GM18517 (cell line): ENCODE results near the gene NDUFAF2.
"Not testable (repeated sequence)": the region's sequence is repeated elsewhere in the genome, so short reads cannot be mapped to it uniquely, and the experiment has no call there.

Source experiments
- ATAC-seq: cut with Tn5 transposase; IDR thresholded peaks from one replicate; pipeline ENCODE4 v1.9.1; 2021; ENCODE audit warnings: mild to moderate bottlenecking, moderate library complexity; ENCODE audit not compliant: unreplicated experiment

NDUFAF2 gene

DNA sequence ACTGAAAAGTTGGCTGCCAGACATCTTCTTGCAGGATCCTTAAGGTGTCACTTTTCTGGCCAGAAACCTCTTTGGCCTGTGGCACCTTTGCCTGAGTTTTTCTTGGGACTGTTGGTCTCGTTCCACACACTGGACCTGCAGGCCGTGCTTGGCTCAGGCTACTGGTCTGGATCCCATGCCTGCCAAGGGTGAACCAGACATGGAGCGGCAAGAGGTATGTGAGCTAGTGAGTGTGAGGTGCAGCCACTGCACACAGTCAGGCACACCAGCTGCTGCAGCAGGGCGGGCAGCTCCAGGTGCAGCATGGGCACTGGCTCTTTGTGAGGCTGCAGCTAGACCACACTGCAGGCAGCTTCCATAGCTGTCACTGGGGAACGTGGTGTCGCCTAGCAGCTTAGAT lies 47.9 kb downstream of the NDUFAF2 start:
- no peak for ATAC-seq

DNA sequence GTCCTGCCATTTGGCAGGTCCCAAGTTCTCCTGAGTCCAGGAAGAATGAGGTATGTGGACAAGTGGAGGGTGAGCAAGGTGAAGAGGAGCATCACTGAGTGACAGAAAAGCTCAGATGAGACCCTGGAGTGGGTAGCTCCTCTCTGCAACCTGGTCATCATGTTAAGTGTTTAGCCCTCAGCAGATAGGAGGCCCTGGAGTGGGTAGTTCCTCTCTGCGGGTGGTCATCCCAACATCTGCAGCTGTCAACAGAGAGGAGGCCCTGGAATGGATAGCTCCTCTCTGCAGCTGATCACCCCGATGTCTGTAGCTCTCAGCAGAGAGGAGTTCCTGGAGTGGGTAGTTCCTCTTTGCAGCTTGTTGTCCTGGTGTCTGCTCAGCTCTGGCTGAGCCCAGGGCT lies 48.4 kb downstream of the NDUFAF2 start:
- no peak for ATAC-seq

DNA sequence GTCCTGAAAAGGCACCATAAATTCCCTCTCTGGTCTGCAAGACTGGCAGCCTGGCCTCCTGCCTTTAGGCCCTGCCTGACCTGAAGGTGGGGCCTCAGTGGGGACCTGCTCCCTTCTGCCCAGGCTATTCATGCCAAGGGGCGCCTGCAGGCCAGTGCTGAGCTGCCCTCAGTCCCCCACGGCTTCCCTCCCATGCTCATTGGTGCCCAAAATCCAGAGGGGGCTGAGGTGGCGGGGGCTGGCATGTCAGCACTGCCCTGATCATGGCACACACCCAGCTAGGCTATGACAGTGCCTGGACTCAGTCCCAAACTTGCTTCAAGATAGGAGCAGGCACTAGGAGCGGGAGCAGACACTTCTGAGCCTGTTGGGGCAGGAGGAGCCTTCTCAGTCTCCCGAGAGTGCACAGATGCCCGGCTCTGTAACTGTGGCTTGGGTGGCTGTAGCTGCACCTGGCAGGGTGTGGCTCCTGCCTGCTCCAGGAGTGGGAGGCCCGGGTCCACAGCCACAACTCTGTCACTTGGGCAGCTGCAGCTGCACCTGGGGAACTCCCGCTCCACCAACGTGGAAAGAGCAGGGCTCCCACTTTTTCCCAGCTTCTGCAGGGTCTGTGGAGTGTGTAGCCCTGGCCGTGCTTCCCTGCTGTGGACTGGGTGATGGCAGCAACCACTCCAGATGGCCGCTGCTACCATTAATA lies 49.0 kb downstream of the NDUFAF2 start:
- ATAC-seq = no peak

- no peak for ATAC-seq
These were observed 51.4 kb downstream of the NDUFAF2 start for GRCh38 chr5:60996368-60996767.

- ATAC-seq = no peak
These were observed 52.7 kb downstream of the NDUFAF2 start for GRCh38 chr5:60997721-60998120.

GRCh38 chr5:61000887-61001286 lies 55.9 kb downstream of the NDUFAF2 start:
- ATAC-seq = no peak

- ATAC-seq = no peak
These were observed 56.6 kb downstream of the NDUFAF2 start for GRCh38 chr5:61001647-61002046.

- no peak for ATAC-seq
These were observed 57.8 kb downstream of the NDUFAF2 start for GRCh38 chr5:61002611-61003355.

GRCh38 chr5:61004448-61004847 lies 59.4 kb downstream of the NDUFAF2 start:
- no peak for ATAC-seq

GRCh38 chr5:61009907-61010306 lies 64.9 kb downstream of the NDUFAF2 start:
- no peak for ATAC-seq

DNA sequence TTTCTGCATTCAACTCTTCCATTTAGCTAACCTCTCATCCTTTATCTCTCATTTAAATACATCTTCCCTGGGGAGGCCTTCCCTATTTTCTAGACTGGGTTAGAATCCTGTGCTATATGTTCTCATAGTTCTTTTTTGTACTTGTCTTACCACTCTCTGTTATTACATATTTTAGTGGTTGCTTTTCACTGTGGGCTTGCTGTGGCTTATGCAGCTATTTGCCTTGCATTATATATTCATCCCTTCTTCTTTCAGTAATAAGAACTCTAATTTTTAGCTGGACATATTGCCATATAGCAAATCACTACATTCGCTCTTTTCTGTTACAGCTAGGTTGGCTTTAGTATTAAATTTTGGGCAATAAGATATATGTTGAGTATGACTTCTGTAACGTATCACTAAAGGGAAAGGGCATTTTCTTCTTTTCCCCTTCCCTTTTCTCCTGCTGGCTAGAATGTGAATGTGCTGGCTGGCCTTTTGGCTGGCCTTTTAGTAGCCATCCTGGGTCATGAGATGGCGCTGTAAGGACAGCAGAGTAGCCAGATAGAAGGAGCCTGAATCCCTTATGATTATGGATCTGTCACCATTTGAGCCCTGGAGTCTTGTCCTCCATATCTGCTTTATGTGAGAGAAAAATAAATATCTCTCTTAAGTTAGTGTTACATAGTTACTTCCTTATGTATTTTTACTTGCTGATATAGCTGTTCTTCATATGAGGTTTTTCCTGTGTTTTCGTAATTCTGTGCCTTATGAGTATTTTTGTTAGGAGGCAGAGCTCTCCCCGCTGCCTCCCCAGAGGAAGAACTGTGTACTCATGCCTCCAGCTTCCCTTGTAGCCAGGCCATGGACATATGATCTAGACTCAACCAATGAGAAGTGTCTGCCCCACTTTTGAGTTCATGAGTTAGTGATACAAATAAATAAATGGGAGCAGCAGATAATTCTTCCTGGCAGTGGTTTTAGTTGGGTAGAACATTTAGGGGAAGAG lies 65.8 kb downstream of the NDUFAF2 start:
- no peak for ATAC-seq

GRCh38 chr5:61018062-61018461 lies 73.1 kb downstream of the NDUFAF2 start:
- ATAC-seq = no peak

GRCh38 chr5:61019642-61020041 lies 74.6 kb downstream of the NDUFAF2 start:
- ATAC-seq = no peak

- ATAC-seq = no peak
These were observed 75.4 kb downstream of the NDUFAF2 start for GRCh38 chr5:61020415-61020814.

GRCh38 chr5:61023131-61023530 lies 78.1 kb downstream of the NDUFAF2 start:
- ATAC-seq = no peak

GRCh38 chr5:61026004-61026403 lies 81.0 kb downstream of the NDUFAF2 start:
- no peak for ATAC-seq

GRCh38 chr5:61028382-61028781 lies 83.4 kb downstream of the NDUFAF2 start:
- ATAC-seq = no peak

GRCh38 chr5:61029456-61030162 lies 84.6 kb downstream of the NDUFAF2 start:
- ATAC-seq = no peak

- ATAC-seq = no peak
These were observed 85.1 kb downstream of the NDUFAF2 start for GRCh38 chr5:61030163-61030482.

DNA sequence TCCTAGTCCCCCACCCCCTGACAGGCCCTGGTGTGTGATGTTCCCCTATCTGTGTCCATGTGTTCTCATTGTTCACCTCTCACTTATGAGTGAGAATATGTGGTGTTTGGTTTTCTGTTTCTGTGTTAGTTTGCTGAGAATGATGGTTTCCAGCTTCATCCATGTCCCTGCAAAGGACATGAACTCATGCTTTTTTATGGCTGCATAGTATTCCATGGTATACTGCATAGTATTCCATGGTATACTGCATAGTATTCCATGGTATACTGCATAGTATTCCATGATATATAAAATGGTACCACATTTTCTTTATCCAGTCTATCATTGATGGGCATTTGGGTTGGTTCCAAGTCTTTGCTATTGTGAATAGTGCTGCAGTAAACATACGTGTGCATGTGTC lies 86.3 kb downstream of the NDUFAF2 start:
- ATAC-seq = not testable (repeated sequence)

DNA sequence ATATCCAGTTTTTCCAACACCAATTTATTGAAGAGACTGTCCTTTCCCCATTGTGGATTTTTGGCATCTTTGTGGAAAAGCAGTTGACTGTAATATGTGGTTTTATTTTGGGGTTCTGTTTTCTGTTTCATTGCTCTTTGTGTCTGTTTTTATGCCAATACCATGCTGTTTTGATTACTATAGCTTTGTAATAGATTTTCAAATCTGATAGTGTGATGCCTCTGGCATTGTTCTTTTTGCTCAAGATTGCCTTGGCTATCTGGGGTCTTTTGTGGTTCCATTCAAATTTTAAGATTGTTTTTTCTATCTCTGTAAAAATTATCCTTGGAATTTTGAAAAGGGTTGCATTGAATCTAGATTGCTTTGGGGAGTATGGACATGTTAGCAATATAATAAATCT lies 99.5 kb downstream of the NDUFAF2 start:
- no peak for ATAC-seq
